GM12878 (cell line): Measurements from ENCODE around the gene RNF41. TPM values are rescaled to one million over a fixed set of nuclear protein-coding genes. Genes with fewer than 3 reads are reported as not detected.

Experiments
- BCL11A ChIP-seq: IDR thresholded peaks from 2 replicates; pipeline ENCODE4 v1.6.1; 2011; ENCODE audit warnings: low read depth, low read length
- CBFB ChIP-seq: IDR thresholded peaks from 2 replicates; pipeline ENCODE4 v1.6.1; 2016; ENCODE audit warnings: antibody characterized with exemption, low read depth
- CUX1 ChIP-seq: IDR thresholded peaks from 2 replicates; pipeline ENCODE4 v1.6.1; 2012; ENCODE audit warnings: improper control_type of control experiment, low read depth, low read length; ENCODE audit not compliant: insufficient replicate concordance
- ESRRA ChIP-seq: IDR thresholded peaks from 2 replicates; pipeline ENCODE4 v1.6.1; 2012; ENCODE audit warnings: mild to moderate bottlenecking, low read length, improper control_type of control experiment
- IKZF2 ChIP-seq, 2 experiments: fragments of 450-650 bp; IDR thresholded peaks; 2 replicates each; pipeline ENCODE4 v1.6.1; 2017; ENCODE audit warnings: mild to moderate bottlenecking in 2 of 2, moderate library complexity in 2 of 2
- IRF4 ChIP-seq: IDR thresholded peaks from 2 replicates; pipeline ENCODE4 v1.6.1; 2011; ENCODE audit warnings: low read depth, low read length
- NFIC ChIP-seq: IDR thresholded peaks from 2 replicates; pipeline ENCODE4 v1.6.1; 2012; ENCODE audit warnings: low read depth, mild to moderate bottlenecking, inconsistent platforms, low read length, moderate library complexity
- PAX5 ChIP-seq: IDR thresholded peaks from 2 replicates; pipeline ENCODE4 v1.6.1; 2011; ENCODE audit warnings: low read depth, low read length, borderline replicate concordance
- POLR2AphosphoS2 ChIP-seq: IDR thresholded peaks from 2 replicates; pipeline ENCODE4 v1.6.1; 2011; ENCODE audit warnings: low read depth, mild to moderate bottlenecking, low read length, improper control_type of control experiment, moderate library complexity
- POU2F2 ChIP-seq: IDR thresholded peaks from 3 replicates; pipeline ENCODE4 v1.6.1; 2011; ENCODE audit warnings: low read depth, mild to moderate bottlenecking, low read length, borderline replicate concordance
- SMAD5 ChIP-seq: IDR thresholded peaks from 2 replicates; pipeline ENCODE4 v1.6.1; 2016; ENCODE audit warnings: antibody characterized with exemption, low read depth
- ZBED1 ChIP-seq: IDR thresholded peaks from 2 replicates; pipeline ENCODE4 v1.6.1; 2016; ENCODE audit warnings: borderline replicate concordance
- polyA plus RNA-seq, 11 experiments: library from polyadenylated mRNA; depleted of rRNA in 4 of 11; unstranded in 6 of 11; stranded (reverse) in 5 of 11; fragments of >200 nt; fragmentation: Nextera tagmentation in 4 of 11; fragmentation: Illumina TruSeq in 1 of 11; extraction: Ambion mirVana in 4 of 11; extraction: Trizol in 1 of 11; gene quantifications; 1 replicate in 1 of 11; 2 replicates in 10 of 11; pipeline versions ENCODE4 v1.2.1 to v1.2.3, GENCODE V29; 2011 to 2016; ENCODE audit warnings: inconsistent platforms in 2 of 11, missing spikeins in 2 of 11, low read depth in 1 of 11
- total RNA-seq, 4 experiments: library from RNA; depleted of rRNA in 3 of 4; stranded (reverse); fragments of >200 nt in 3 of 4; fragmentation: Illumina TruSeq in 1 of 4; extraction: Trizol in 1 of 4; gene quantifications; 2 replicates each; pipeline versions ENCODE4 v1.2.1 to v1.2.3, GENCODE V29; 2013 to 2021
- TF ChIP-seq, protein P1 (sequence below): fragments of 450-650 bp; IDR thresholded peaks from 2 replicates; pipeline ENCODE4 v1.6.1; 2017; ENCODE audit warnings: borderline replicate concordance
- TF ChIP-seq, protein P2 (sequence below): fragments of 450-650 bp; IDR thresholded peaks from 2 replicates; pipeline ENCODE4 v1.6.1; 2016; ENCODE audit warnings: mild to moderate bottlenecking
- TF ChIP-seq, protein P3 (sequence below): IDR thresholded peaks from 2 replicates; pipeline ENCODE4 v1.6.1; 2012; ENCODE audit warnings: low read depth, low read length, improper control_type of control experiment
- TF ChIP-seq, protein P4 (sequence below): fragments of 450-650 bp; IDR thresholded peaks from 2 replicates; pipeline ENCODE4 v1.6.1; 2018; ENCODE audit warnings: mild to moderate bottlenecking, low read depth, moderate library complexity; ENCODE audit not compliant: partially characterized antibody

Gene RNF41
- total and polyA plus RNA-seq, 10 of the 15 experiments (the other 5 are each of a cell fraction or from before 2014, with no cell fraction given): 11.1 to 47.8 (median 30.6) TPM

GRCh38 chr12:56189918-56190694 lies 31.6 kb downstream of the RNF41 start (continued):
- TF ChIP-seq POU2F2 (peak; percentile 49; the same call in 1 of the 3 replicates), CBFB (peak; percentile 91), IKZF2 (IDR thresholded peaks at IDR 0.05) (peak; percentile 44 to 83), PAX5 (no peak), BCL11A (0 out of 2 replicates have a peak, but pooled peaks have one; percentile 9), CUX1 (no peak), ZBED1 (no peak), POLR2AphosphoS2 (no peak), SMAD5 (no peak), IRF4 (peak; percentile 37; the same call in 1 of the 2 replicates), ESRRA (no peak), NFIC (peak; percentile 37; the same call in 1 of the 2 replicates)
- TF ChIP-seq, protein P1, sequence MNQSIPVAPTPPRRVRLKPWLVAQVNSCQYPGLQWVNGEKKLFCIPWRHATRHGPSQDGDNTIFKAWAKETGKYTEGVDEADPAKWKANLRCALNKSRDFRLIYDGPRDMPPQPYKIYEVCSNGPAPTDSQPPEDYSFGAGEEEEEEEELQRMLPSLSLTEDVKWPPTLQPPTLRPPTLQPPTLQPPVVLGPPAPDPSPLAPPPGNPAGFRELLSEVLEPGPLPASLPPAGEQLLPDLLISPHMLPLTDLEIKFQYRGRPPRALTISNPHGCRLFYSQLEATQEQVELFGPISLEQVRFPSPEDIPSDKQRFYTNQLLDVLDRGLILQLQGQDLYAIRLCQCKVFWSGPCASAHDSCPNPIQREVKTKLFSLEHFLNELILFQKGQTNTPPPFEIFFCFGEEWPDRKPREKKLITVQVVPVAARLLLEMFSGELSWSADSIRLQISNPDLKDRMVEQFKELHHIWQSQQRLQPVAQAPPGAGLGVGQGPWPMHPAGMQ: no peak; the same call in 1 of the 2 replicates
- TF ChIP-seq, protein P2, sequence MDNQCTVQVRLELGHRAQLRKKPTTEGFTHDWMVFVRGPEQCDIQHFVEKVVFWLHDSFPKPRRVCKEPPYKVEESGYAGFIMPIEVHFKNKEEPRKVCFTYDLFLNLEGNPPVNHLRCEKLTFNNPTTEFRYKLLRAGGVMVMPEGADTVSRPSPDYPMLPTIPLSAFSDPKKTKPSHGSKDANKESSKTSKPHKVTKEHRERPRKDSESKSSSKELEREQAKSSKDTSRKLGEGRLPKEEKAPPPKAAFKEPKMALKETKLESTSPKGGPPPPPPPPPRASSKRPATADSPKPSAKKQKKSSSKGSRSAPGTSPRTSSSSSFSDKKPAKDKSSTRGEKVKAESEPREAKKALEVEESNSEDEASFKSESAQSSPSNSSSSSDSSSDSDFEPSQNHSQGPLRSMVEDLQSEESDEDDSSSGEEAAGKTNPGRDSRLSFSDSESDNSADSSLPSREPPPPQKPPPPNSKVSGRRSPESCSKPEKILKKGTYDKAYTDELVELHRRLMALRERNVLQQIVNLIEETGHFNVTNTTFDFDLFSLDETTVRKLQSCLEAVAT: peak; percentile 75; the same call in 1 of the 2 replicates
- TF ChIP-seq, protein P3, sequence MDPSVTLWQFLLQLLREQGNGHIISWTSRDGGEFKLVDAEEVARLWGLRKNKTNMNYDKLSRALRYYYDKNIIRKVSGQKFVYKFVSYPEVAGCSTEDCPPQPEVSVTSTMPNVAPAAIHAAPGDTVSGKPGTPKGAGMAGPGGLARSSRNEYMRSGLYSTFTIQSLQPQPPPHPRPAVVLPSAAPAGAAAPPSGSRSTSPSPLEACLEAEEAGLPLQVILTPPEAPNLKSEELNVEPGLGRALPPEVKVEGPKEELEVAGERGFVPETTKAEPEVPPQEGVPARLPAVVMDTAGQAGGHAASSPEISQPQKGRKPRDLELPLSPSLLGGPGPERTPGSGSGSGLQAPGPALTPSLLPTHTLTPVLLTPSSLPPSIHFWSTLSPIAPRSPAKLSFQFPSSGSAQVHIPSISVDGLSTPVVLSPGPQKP: peak; percentile 70
- TF ChIP-seq, protein P4, sequence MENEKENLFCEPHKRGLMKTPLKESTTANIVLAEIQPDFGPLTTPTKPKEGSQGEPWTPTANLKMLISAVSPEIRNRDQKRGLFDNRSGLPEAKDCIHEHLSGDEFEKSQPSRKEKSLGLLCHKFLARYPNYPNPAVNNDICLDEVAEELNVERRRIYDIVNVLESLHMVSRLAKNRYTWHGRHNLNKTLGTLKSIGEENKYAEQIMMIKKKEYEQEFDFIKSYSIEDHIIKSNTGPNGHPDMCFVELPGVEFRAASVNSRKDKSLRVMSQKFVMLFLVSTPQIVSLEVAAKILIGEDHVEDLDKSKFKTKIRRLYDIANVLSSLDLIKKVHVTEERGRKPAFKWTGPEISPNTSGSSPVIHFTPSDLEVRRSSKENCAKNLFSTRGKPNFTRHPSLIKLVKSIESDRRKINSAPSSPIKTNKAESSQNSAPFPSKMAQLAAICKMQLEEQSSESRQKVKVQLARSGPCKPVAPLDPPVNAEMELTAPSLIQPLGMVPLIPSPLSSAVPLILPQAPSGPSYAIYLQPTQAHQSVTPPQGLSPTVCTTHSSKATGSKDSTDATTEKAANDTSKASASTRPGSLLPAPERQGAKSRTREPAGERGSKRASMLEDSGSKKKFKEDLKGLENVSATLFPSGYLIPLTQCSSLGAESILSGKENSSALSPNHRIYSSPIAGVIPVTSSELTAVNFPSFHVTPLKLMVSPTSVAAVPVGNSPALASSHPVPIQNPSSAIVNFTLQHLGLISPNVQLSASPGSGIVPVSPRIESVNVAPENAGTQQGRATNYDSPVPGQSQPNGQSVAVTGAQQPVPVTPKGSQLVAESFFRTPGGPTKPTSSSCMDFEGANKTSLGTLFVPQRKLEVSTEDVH: no peak
